T-cell (primary cell): Measurements from ENCODE around the gene PPP3CA. TPM values are rescaled to one million over a fixed set of nuclear protein-coding genes. Genes with fewer than 3 reads are reported as not detected.

Experiments used
- ATAC-seq, 4 experiments: fragments of 200-7000 bp in 3 of 4; fragments of 150-1000 bp in 1 of 4; cut with Tn5 transposase; replicated peaks in 1 of 4; 1 replicate in 3 of 4; 2 replicates in 1 of 4; pipeline ENCODE4 v1.10.0; 2021; ENCODE audit warnings: moderate library complexity in 3 of 4, mild to moderate bottlenecking in 2 of 4, moderate number of reproducible peaks in 1 of 4
- CTCF ChIA-PET, 2 donors: fragments of 300-600 bp; sonication (Branson Sonifier 250); formaldehyde crosslinking; loops; one replicate each; lab custom pipeline; 2022; ENCODE audit warnings: antibody characterized with exemption in 2 of 2; lab: Charles Lee
- POLR2A ChIA-PET, 2 donors: fragments of 300-600 bp; sonication (Branson Sonifier 250); formaldehyde crosslinking; loops; one replicate each; lab custom pipeline; 2022; ENCODE audit warnings: antibody characterized with exemption in 2 of 2; lab: Charles Lee
- DNase-seq, 35 experiments: peaks; one replicate each; pipeline versions ENCODE4 v3.0.0 to v3.0.0-alpha.2; 2013 to 2023
- H3K27ac ChIP-seq: one replicate; pipeline ENCODE4 v1.5.1; 2013; ENCODE audit warnings: low read length
- H3K27me3 ChIP-seq, 2 experiments: replicated peaks in 1 of 2; 1 replicate in 1 of 2; 2 replicates in 1 of 2; pipeline versions ENCODE4 v1.6.1 to v1.7.0; 2013; ENCODE audit warnings: low read length in 1 of 2, mixed read lengths in 1 of 2; ENCODE audit not compliant: control insufficient read depth in 2 of 2, insufficient read depth in 2 of 2; ENCODE audit errors: extremely low read depth in 1 of 2
- H3K36me3 ChIP-seq, 2 donors: 1 replicate in 1 of 2; 2 replicates in 1 of 2; pipeline versions ENCODE4 v1.6.1 to v1.7.0; 2013; ENCODE audit warnings: low read length in 1 of 2; ENCODE audit not compliant: control insufficient read depth in 2 of 2, insufficient read depth in 1 of 2; ENCODE audit errors: extremely low read depth in 1 of 2
- H3K4me1 ChIP-seq, 2 experiments: 1 replicate in 1 of 2; 2 replicates in 1 of 2; pipeline versions ENCODE4 v1.6.1 to v1.7.0; 2013; ENCODE audit warnings: low read length in 2 of 2, mixed read lengths in 1 of 2; ENCODE audit not compliant: insufficient read depth in 2 of 2, control insufficient read depth in 1 of 2; ENCODE audit errors: extremely low read depth in 1 of 2
- H3K4me3 ChIP-seq, 2 donors: 1 replicate in 1 of 2; 2 replicates in 1 of 2; pipeline versions ENCODE4 v1.5.1 to v1.7.0; 2013; ENCODE audit warnings: mild to moderate bottlenecking in 2 of 2, low read length in 1 of 2, moderate library complexity in 1 of 2; ENCODE audit not compliant: control insufficient read depth in 1 of 2; ENCODE audit errors: extremely low read depth in 1 of 2
- H3K9me3 ChIP-seq: 2 replicates; pipeline ENCODE4 v1.7.0; 2013
- H3K27ac Mint-ChIP-seq, 2 donors: one replicate each; pipeline ENCODE4 v1.8.0; 2020 to 2021; ENCODE audit warnings: mild to moderate bottlenecking in 2 of 2, mixed read lengths in 2 of 2
- H3K27me3 Mint-ChIP-seq, 2 donors: one replicate each; pipeline ENCODE4 v1.8.0; 2021 to 2022; ENCODE audit warnings: mixed read lengths in 2 of 2
- H3K36me3 Mint-ChIP-seq: one replicate; pipeline ENCODE4 v1.8.0; 2021; ENCODE audit warnings: mixed read lengths
- H3K4me1 Mint-ChIP-seq, 3 donors: one replicate each; pipeline ENCODE4 v1.8.0; 2020 to 2022; ENCODE audit warnings: mixed read lengths in 3 of 3, mild to moderate bottlenecking in 1 of 3
- H3K4me3 Mint-ChIP-seq, 3 donors: one replicate each; pipeline ENCODE4 v1.8.0; 2020 to 2022; ENCODE audit warnings: mild to moderate bottlenecking in 3 of 3, mixed read lengths in 3 of 3, moderate library complexity in 3 of 3
- H3K9me3 Mint-ChIP-seq, 3 donors: one replicate each; pipeline ENCODE4 v1.8.0; 2020 to 2022; ENCODE audit warnings: mixed read lengths in 3 of 3
- WGBS: methylation state at CpG from one replicate; pipeline ENCODE4 v1.1.5; 2013; ENCODE audit warnings: missing lambda C conversion rate; ENCODE audit not compliant: insufficient coverage; 5-methylcytosine and 5-hydroxymethylcytosine counted together
- total RNA-seq, 35 experiments: library from RNA in 6 of 35; stranded (reverse) in 6 of 35; fragments of 120-200 nt in 1 of 35; gene quantifications; one replicate each; pipeline versions ENCODE4 v1.2.1 to v1.2.4 and lab custom pipeline; 2013 to 2026

Gene PPP3CA
- total RNA-seq, 5 donors from 2014 or later (not counting 1 experiment from before 2014, with no cell fraction given): 28.2 to 35.7 (median 33.5) TPM

DNA sequence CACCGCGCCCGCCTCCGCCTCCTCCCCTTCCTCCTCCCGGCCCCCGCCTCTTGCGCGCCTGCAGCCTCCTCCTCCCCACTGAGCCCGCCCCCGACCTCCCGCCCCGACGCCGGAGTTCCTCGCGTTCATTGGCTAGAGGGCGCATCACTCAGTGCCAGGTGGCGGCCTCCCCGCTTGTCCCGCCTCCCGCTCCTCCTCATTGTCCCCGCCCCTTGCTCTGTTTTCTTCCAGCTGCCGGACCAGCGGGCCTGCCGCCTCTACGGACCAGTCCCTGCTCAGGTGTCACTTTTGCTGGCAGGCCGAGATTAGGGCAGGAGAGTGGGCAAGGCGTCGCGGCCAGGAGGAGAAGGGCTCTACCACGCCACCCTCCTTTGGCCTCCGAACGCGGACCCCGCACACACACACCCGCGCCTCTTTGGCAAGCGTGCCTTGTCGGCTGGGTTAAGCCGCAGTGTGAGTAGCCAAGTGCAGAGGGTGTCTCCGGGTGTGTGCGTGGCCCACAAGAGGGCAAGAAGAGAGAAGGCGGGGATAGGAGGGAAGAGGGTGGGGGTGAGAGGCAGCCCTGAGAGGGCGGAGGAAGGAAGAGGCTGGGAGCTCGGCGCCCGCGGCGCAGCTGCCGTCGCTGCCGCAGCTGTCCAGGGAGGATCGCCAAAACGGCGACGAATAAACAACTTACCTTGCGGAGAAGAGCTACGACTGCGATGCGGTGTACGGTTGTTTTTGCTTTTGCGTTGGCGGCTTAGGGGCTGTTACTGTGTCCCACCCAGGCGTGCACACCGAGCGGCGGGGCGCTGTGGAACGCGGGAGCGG is 436 bp upstream of the PPP3CA start:
- Histone ChIP-seq H3K36me3 (no peaks in the 10 kb centered on the region), H3K9me3 (no peaks in the 10 kb centered on the region), H3K27me3 (peaks cover 0 to 8% of the 10 kb centered on the region in 2 experiments), H3K4me1 (peaks cover 6 to 17% of the 10 kb centered on the region in 2 experiments), H3K4me3 (peak overlapping the region; percentile 62 to 95), H3K27ac (peak overlapping the region; percentile 80)
- Mint-ChIP-seq H3K9me3 (no peaks in the 10 kb centered on the region), H3K27ac (peak overlapping the region; percentile 89 to 96), H3K27me3 (peaks cover 5 to 18% of the 10 kb centered on the region in 2 donors), H3K36me3 (no peaks in the 10 kb centered on the region), H3K4me1 (peaks cover 31 to 43% (median 39%) of the 10 kb centered on the region in 3 donors), H3K4me3 (peak overlapping the region; percentile 92 to 98 (median 95))
- peak; percentile 95 to 100 (median 98) for DNase-seq
- ChIA-PET CTCF (interaction anchor here (0.6 to 1.9 kb wide), 8 partner anchors 20 to 1681 kb away, joined by 3 to 7 read pairs (median 4); no protein-coding TSS in a partner anchor), POLR2A (interaction anchor here (0.5 to 1.2 kb wide), 6 partner anchors 20 to 1075 kb away, joined by 3 to 5 read pairs (median 4); no protein-coding TSS in a partner anchor)
- under 1% methylated on average over 59 of the region's 71 CpGs for WGBS
- ATAC-seq: peak; percentile 83 to 89 (median 84)

DNA sequence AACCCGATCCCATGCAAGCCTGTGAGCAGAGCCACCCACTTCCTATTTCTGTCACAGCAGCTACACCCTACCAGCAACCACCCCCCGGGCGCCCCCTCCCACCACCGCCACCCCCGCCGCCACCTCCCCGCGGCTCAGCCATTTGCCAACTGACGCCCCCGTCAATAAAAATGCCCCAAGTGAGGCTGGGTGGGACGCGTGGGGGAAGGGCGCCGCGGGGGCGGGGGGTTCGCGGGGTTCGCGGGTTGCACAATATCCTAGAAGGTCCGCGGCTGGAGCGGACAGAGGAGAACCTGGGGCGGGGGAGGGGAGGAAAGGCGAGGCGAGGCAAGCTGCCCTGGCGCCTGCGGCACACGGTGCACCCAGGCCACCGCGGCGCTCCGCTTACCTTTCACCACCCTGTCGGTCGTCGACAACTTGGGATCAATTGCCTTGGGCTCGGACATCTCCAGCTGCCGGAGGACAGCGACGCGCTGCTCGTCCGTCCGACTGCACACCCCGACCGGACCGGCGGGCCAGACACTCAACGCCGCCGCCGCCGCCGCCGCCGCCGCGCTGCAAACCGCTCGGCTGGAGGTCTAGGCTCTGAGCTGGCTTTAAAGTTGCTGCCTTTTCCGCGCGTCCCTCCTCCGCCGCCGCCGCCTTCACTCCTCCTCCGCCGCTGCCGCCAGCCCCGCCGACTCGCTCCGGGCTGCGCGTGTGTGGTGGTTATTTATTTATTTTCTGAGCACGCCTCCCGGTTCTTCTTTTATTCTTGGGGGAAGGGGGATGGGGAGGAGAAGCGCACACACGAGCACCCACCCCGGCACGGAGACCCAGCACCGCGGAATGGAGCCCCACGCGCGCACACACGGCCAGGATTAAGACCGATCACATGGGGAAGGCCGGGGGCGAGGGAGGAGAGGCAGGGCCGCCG is 717 bp downstream of the PPP3CA start:
- WGBS: under 1% methylated on average over 62 of the region's 93 CpGs
- no peaks in the 10 kb centered on the region for H3K9me3 ChIP-seq
- H3K27me3 ChIP-seq: peaks cover 0 to 8% of the 10 kb centered on the region in 2 experiments
- ChIA-PET POLR2A (interaction anchor here (0.6 to 1.2 kb wide), 6 partner anchors 8 to 230 kb away, joined by 3 to 5 read pairs (median 4); no protein-coding TSS in a partner anchor), CTCF (interaction anchor here in 1 of 2 donors (0.6 to 1.3 kb wide), 2 partner anchors 20 kb away, joined by 3 to 6 read pairs; no protein-coding TSS in a partner anchor)
- H3K36me3 ChIP-seq: no peaks in the 10 kb centered on the region
- Mint-ChIP-seq H3K4me1 (peaks cover 37 to 47% (median 44%) of the 10 kb centered on the region in 3 donors), H3K27ac (peak overlapping the region; percentile 86 to 89), H3K4me3 (peak overlapping the region; percentile 92 to 98 (median 95)), H3K9me3 (no peaks in the 10 kb centered on the region), H3K36me3 (no peaks in the 10 kb centered on the region), H3K27me3 (peaks cover 5 to 18% of the 10 kb centered on the region in 2 donors)
- H3K4me3 ChIP-seq: peak overlapping the region; percentile 77 to 80
- ATAC-seq: peak; percentile 28 to 41 (median 36)
- peaks cover 6 to 17% of the 10 kb centered on the region in 2 experiments for H3K4me1 ChIP-seq
- DNase-seq: peak in 34 of 35 experiments; percentile 35 to 75 (median 61)
- H3K27ac ChIP-seq: peak overlapping the region; percentile 80

DNA sequence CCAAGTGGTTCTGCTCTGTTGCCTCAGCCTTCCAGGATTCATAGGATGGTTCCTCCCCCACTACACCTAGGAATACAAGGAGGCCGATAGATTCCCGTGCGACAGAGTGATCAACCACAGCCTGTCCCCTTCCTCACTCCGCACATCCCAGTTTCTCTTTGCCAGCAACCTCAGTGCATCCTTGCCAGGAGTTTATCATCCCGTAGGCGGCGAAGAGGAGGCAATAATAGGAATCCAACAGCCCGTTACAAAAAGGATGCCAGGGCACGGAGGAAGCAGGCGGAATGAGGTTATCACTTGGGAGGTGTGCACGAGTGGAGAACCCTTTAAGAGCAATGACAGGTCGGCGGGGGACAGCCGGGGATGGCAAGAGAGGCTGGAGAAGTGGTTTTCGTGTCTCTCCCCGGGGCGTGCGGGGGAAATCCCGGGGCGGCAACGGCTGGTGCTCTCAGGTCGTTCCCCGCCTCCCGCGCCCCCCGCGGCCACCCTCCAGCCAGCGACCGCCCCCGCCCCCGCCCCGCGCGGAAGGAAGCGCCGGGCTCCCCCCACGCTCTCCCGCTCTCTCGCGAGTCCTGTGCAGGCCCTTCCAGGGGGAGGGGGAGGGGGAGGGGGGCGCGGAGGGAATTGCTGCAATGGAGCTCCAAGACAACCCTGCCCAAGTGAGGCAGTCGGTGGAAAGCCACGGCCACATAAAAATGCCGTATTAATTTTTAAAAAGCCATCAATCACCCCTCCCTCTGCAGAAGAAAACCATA is 1.6 kb downstream of the PPP3CA start:
- Histone ChIP-seq H3K9me3 (no peaks in the 10 kb centered on the region), H3K27me3 (peaks cover 0 to 8% of the 10 kb centered on the region in 2 experiments), H3K4me3 (peak overlapping the region; percentile 80 to 82), H3K4me1 (peaks cover 6 to 17% of the 10 kb centered on the region in 2 experiments), H3K36me3 (no peaks in the 10 kb centered on the region), H3K27ac (peak overlapping the region; percentile 45)
- WGBS: 3% methylated on average over 17 of the region's 45 CpGs
- POLR2A ChIA-PET: interaction anchor here (0.7 kb wide), 2 partner anchors 7 to 18 kb away, joined by 3 to 4 read pairs; no protein-coding TSS in a partner anchor
- DNase-seq (peak; percentile 16 to 78 (median 57)), ATAC-seq (peak in 1 of 4 experiments; percentile 9)
- Mint-ChIP-seq H3K27ac (peak overlapping the region; percentile 68 to 82), H3K4me1 (peaks cover 42 to 49% (median 47%) of the 10 kb centered on the region in 3 donors), H3K4me3 (peak overlapping the region; percentile 92 to 98 (median 95)), H3K9me3 (no peaks in the 10 kb centered on the region), H3K36me3 (no peaks in the 10 kb centered on the region), H3K27me3 (peaks cover 5 to 18% of the 10 kb centered on the region in 2 donors)
- CTCF ChIA-PET: interaction anchor here in 1 of 2 donors (1.3 kb wide), 1 partner anchor 19 kb away, joined by 6 read pairs; no protein-coding TSS in a partner anchor

DNA sequence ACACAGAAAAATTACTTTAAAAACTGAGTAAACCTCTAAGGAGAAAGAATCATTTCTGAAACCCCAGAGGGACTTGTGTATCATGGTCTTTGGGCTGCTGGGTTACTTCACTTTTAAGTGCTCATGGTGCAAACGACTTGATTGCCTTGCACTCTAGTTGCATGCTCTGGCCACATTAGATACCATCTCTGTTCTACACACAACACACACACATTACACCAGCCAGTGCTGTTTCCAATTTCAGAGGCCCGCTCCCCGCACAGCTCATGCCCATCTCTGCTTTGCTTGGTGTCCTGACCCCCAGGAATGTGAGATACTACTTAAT is 2.1 kb downstream of the PPP3CA start:
- DNase-seq: peak in 2 of 35 experiments; percentile 3 to 33
- Mint-ChIP-seq H3K4me1 (peaks cover 45 to 54% (median 47%) of the 10 kb centered on the region in 3 donors), H3K4me3 (peak overlapping the region; percentile 88 to 98 (median 92))

DNA sequence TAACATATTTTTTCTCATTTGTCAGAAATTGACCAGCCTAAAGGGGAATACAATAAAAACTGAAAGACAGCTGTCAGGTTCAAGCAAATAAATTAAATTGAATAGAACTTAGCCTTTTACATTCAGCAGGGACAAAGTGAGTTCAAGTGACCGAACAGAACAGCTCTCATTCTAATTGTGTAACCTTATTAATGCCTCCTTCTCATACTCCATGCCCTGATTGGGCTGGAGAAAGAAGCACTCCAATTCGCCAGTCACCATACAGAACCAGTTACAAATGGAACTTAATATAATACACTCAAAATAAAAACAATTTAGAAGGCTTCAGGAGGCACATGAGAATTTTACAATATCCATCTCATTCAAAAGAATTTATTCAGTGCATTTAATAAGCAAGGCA is 8.0 kb downstream of the PPP3CA start:
- Histone ChIP-seq H3K9me3 (no peaks in the 10 kb centered on the region), H3K27me3 (no peaks in the 10 kb centered on the region), H3K4me1 (peaks cover 8 to 9% of the 10 kb centered on the region in 2 experiments), H3K4me3 (no peak overlapping the region), H3K27ac (no peak overlapping the region), H3K36me3 (no peaks in the 10 kb centered on the region)
- peak overlapping the region in 1 of 2 donors; percentile 19 for H3K27ac Mint-ChIP-seq
- no peaks in the 10 kb centered on the region for H3K27me3 Mint-ChIP-seq
- WGBS: no CpG with 5 or more reads among the region's 2 CpGs
- POLR2A ChIA-PET: interaction anchor here in 1 of 2 donors (1.3 kb wide), 1 partner anchor 10 kb away, joined by 4 read pairs; no protein-coding TSS in a partner anchor
- CTCF ChIA-PET: no interaction called here
- H3K4me3 Mint-ChIP-seq: no peak overlapping the region
- ATAC-seq (no peak), DNase-seq (no peak)
- peaks cover 48 to 76% (median 74%) of the 10 kb centered on the region in 3 donors for H3K4me1 Mint-ChIP-seq
- peaks cover 4% of the 10 kb centered on the region for H3K36me3 Mint-ChIP-seq
- no peaks in the 10 kb centered on the region for H3K9me3 Mint-ChIP-seq

More for the DNA sequence above, 2.1 kb downstream of the PPP3CA start:
- ATAC-seq: no peak
- Mint-ChIP-seq H3K36me3 (no peaks in the 10 kb centered on the region), H3K27me3 (peaks cover 3 to 14% of the 10 kb centered on the region in 2 donors), H3K27ac (peak overlapping the region; percentile 68 to 82), H3K9me3 (no peaks in the 10 kb centered on the region)
- Histone ChIP-seq H3K4me1 (peaks cover 6 to 17% of the 10 kb centered on the region in 2 experiments), H3K27me3 (peaks cover 0 to 6% of the 10 kb centered on the region in 2 experiments), H3K36me3 (no peaks in the 10 kb centered on the region), H3K27ac (peak overlapping the region; percentile 45), H3K9me3 (no peaks in the 10 kb centered on the region), H3K4me3 (peak overlapping the region; percentile 80 to 82)
- WGBS: 37% methylated on average over 3 of the region's 3 CpGs
- POLR2A ChIA-PET: interaction anchor here in 1 of 2 donors (0.7 to 1.1 kb wide), 2 partner anchors 17 to 1471 kb away, joined by 3 to 5 read pairs; no protein-coding TSS in a partner anchor
- CTCF ChIA-PET: interaction anchor here in 1 of 2 donors (0.6 to 1.6 kb wide), 2 partner anchors 17 to 176 kb away, joined by 3 read pairs; no protein-coding TSS in a partner anchor
